HG02852 (cell line): Measurements from ENCODE around the gene CXCR4.
"Not testable (repeated sequence)": the region's sequence is repeated elsewhere in the genome, so short reads cannot be mapped to it uniquely, and the experiment has no call there.

Experiments used
- ATAC-seq: cut with Tn5 transposase; IDR thresholded peaks from one replicate; pipeline ENCODE4 v1.9.1; 2021; ENCODE audit warnings: mild to moderate bottlenecking, moderate library complexity; ENCODE audit not compliant: unreplicated experiment

The CXCR4 gene

DNA sequence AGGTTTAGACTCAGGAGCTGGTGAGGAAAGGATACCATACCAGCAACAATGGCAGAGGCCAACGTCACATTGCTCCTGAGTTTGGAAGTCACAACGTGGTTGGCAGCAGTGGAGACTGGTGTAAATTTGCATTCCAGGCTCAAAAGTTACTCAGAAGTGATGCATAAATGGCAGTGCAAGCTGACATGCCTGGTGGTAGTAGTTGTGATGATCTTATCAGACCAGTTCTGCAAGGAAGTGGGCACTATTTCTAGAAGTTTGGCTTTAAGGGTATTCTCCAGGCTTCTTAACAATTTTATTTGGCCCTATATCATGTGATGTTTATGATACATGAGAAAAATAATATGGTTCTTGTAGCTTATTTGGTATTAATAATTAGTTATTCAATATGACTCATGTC lies 37.8 kb downstream of the CXCR4 start:
- no peak for ATAC-seq

DNA sequence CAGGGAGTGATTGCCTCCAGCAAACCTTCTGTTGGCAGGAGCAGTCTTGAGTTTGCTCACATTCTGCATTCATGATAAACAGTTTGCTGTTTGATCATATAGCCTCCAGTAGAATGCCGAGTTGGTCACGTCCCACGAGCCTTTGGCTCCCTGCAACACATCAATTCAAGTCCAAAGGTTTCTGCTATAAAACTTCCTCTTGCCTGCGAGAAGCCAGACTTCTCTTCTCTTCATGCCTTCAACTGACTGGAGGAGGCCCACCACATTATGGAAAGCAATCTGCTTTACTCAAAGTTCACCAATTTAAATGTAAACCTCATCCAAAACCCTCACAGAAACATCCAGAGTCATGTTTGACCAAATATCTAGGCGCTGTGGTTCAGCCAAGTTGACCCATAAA lies 40.8 kb downstream of the CXCR4 start:
- ATAC-seq, result no peak

DNA sequence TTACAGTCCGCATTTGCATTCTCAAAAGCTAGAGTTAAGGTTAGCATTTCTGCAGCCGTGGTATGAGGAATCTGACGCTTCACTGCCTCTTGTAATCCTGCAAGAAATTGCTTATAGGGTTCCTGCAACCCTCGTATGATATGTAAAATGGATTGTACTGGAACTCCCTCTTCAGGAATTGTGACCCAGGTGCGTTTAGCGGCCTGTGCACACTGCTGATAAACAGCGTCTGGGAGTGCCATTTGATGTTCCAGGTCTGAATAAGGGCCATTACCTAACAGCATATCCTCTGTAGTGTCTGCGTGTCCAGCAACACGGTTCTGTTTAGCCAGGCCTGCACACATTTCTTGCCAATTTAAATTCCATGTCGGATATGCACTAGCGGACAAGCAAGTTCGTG lies 42.5 kb downstream of the CXCR4 start:
- ATAC-seq, result no peak

DNA sequence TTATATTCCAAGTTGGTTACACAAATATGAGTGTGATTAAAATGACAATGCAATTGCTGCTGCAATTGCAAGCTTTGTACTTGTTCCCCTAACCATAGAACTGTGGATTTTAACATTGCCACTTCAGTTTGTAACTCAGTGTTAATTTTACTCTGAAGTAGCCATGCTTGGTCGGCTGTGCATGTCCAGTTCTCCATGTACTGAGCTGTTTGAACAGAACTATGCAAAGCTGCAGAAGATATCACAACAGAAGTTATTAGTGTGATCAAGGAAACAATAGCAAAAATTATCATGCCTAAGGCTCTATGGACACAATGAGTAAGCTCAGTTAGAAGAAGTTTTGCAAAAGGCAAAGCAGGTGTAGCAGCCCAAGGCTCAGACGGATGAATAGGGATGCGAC lies 45.3 kb downstream of the CXCR4 start:
- ATAC-seq, result no peak

DNA sequence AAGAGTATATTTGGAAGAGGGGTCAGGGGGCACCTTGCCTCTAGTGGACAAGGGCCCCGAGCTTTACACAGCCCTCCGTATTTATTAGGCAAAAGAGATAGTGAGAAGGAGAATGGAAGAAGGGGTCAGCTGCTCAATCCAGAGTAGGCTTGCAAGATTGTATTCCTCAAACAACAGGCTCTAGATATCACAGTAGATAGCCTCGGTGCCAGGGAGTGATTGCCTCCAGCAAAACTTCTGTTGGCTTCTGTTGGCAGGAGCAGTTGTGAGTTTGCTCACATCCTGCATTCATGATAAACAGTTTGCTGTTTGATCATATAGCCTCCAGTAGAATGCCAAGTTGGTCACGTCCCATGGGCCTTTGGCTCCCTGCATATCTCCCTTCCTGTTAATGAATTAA lies 46.1 kb downstream of the CXCR4 start:
- ATAC-seq, result not testable (repeated sequence)

DNA sequence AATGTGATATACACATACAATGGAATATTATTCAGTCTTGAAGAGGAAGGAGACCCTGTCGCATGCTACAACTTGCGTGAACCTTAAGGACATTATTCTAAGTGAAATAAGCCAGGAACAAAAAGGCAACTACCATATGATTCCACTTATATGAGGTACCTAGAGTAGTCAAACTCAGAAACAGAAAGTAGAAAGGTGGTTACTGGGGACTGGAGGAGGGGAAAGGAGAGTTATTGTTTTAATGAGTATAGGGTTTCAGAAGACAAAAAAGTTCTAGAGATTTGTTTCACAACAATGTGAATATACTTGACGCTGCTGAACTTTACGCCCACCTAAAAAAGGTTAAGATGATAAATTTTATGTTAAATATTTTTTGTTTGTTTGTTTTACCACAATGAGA lies 47.0 kb downstream of the CXCR4 start:
- no peak for ATAC-seq

DNA sequence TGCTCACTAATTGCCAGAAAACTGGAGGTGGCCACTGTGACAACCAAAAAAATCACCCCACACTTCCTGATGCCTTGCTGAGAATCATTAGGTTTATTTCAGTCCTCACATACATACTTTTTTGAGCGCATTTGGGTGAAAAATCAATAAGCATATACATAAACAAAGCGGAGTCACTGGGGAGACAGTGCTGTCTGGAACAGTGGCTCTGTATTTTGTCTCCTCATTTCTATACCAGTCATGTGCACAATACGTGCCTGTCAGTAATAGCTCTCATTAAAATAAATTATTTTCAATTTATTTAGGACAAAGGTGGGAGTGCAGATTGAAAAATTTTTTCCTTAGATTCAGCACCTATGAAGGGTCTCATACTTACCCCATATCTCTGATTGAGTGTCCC lies 48.2 kb downstream of the CXCR4 start:
- no peak for ATAC-seq

DNA sequence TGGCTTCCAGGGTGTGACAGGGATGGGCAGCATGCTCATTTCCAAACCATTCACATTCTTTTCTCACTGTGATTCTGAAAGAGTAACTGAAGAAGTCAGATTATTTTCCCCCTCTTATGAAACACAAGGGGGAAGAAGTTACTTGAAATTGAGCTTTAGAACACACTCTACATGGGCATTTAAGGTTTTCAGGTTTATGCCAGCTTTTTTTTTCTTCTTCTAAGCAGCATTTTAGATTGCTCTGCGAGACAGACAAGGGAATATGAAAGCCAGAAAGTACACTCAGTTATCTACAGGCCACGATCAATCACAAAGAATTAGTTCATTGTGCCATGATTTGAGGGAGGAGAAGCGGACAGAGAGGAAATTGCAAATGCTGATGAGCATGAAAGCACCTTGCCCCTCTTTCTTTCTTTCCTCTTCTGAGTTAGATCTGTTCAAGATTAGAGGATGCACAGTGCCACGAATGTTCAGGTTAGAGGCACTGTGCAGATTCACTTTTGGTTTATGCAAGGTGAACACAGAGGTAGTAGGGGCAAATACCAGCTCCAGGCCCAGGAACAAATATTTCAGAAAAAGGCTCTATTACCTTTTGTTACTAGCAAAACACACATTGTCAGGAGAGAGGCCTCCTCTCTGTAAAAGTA lies 49.2 kb downstream of the CXCR4 start:
- no peak for ATAC-seq

DNA sequence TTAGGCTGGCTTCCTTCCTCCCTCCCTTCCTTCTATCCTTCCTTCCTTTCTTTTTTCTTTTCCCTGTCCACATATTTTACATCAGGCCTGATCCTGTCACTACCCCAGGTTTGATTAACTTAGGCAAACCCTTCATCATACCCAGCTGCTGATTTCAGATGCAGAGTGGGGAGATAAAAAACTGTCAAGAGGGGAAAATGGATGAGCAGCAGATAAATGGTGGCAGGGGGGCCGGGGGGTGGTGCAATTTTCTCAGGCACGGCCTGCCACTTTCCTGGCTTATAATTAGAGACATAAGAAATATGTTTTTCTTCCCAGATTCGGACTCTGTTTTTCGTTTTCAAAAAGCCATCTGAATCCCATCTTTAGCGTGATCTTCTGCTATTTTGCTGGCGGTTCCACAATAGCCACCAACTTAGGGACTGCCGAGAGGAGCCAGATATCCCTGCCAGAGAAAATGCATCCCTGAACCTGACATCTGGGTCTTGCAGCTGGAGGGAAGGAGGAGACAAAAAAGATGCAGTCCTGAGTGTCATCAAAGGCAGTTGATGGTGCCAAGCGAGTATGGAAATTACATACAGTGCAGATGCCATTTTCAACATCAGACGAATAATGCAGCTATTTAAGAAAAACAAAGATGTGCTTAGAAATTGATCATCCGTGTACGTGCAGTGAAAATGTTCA lies 49.9 kb downstream of the CXCR4 start:
- no peak for ATAC-seq

DNA sequence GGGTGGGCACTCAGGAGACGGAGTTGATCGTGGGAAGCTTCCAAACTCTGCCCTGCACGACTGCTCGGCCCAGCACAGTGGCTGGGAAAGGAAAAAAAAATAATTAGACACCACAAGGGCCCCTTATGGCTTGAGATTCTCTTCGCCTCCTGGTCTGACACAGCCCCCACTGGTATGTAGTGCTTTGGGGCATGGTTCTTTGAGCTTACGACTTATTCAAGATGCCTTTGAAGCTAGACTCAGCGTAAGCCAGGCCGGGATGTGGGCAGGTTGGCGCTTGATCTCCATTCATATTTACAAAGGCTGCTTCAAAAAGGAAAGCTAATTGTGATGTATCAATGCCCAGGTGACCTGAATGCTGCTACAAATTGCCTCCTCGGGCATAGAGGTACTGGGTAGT lies 50.5 kb downstream of the CXCR4 start:
- ATAC-seq, result no peak

DNA sequence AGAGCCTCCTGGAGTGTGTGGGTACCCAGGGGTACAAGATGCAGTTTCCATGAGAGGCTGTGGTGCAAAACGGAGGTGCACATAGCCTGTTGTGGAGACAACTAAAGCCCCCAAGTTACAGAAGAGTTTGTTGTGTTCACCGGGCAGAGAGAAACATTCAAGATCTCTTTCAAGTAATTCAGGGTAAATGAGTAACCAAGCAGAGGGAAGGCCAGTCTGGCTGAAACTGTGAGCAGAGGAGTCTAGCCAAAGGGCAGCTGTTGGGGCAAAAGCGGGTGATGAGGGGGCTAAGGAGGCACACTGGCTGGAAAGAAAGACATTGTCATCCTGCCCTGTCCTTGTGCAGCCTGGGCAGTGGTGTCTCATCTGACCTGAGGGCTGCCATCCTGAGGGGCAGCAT lies 52.0 kb downstream of the CXCR4 start:
- ATAC-seq, result no peak

DNA sequence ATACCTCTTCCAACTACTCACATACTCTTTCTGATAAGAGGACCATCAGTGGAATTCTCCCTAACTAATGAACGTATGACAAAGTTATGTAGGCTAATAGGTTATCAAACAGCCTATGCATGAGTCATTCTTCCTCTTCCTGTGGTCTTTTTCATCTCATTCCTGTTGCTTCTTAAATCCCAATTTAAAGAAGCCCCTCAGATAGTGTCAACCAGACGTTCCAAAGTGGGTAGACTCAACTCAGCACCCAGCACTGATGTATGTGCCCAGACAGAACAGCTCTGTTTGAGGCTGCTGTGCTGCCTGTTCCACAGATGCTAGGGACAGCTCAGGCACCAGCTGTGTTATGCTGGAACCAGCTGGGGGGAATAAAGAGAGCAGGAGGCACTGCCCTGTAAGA lies 52.6 kb downstream of the CXCR4 start:
- no peak for ATAC-seq
